Measurements from ENCODE around the gene COL18A1. TPM values are rescaled to one million over a fixed set of nuclear protein-coding genes. Genes with fewer than 3 reads are reported as not detected.
"Not testable (repeated sequence)": the region's sequence is repeated elsewhere in the genome, so short reads cannot be mapped to it uniquely, and the experiment has no call there.

The COL18A1 gene
- total and polyA plus RNA-seq, 2 donors (not counting 1 experiment from before 2014, with no cell fraction given): 15.6 to 24.7 TPM

DNA sequence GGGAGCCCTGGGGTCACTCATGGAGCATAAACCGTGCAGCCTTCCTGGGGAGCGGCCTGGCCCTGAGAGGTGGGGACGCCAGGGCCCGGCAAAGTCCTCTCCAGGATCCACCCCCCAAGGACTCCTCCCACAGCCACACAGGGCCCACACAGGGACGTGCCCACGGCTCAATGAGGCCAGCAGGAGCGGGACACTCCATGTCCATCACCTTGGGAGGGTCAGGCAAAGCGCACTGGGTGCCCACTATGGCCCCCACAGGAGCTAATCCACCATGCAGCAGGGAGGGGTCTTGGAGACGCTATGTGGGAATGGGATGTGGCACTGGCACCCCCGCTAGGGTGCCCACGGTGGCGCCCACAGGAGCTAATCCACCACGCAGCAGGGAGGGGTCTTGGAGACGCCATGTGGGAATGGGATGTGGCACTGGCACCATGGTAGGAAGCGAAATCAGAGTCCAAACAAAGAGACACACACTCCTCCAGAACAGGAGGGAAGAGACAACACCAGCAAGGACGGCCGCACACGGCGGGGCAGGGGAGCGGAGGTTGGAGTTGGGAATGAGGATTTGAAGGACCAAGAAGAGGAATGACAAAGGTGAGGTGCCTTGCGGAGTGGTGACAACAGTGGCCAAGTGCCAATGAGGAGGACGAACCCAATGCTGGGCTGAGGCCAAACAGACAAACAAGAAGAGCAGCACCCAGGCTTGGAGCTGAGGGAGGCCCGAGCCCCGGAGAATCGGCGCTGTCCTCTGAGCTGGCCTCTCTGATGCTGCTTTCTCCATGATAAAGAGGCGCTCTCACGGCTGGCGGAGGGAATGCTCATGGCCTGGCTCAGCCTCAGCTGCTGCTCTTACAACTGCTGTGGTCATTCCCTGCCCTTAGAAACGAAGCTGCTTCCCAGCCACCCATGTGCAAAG, 155.4 kb downstream of the COL18A1 start:
- ChIA-PET CTCF (no interaction called here), POLR2A (interaction anchor here (0.7 to 0.9 kb wide), 2 partner anchors 77 to 92 kb away, joined by 4 to 6 read pairs; no protein-coding TSS in a partner anchor)
- Histone ChIP-seq H3K27me3 (replicated peaks in 1 of 4; ENCODE audit: control extremely low read depth in 1 of 4, control insufficient read depth in 3 of 4, insufficient read depth in 4 of 4, low read length in 3 of 4) (no peaks in the 10 kb centered on the region), H3K9ac (ENCODE audit: low read length) (no peak overlapping the region), H3K4me2 (replicated peaks; ENCODE audit: low read depth, low read length, poor library complexity, severe bottlenecking) (no peak overlapping the region), H3K36me3 (replicated peaks in 1 of 2; ENCODE audit: control extremely low read depth in 1 of 2, control insufficient read depth in 1 of 2, extremely low read depth in 1 of 2, insufficient read depth in 2 of 2, low read length in 1 of 2) (no peaks in the 10 kb centered on the region), H3K4me3 (ENCODE audit: control extremely low read depth in 1 of 5, extremely low read depth in 1 of 5, insufficient read depth in 1 of 5, low read depth in 2 of 5, low read length in 4 of 5) (no peak overlapping the region), H3K79me2 (ENCODE audit: control insufficient read depth, insufficient read depth, low read length) (no peaks in the 10 kb centered on the region), H2AFZ (ENCODE audit: insufficient read depth, low read depth, low read length, poor library complexity, severe bottlenecking) (no peak overlapping the region), H3K9me3 (ENCODE audit: control extremely low read depth in 1 of 3, control insufficient read depth in 2 of 3, insufficient read depth in 1 of 3, low read length in 2 of 3) (no peaks in the 10 kb centered on the region), H4K20me1 (ENCODE audit: control insufficient read depth, insufficient read depth, low read length, poor library complexity, severe bottlenecking) (no peaks in the 10 kb centered on the region), H3K4me1 (ENCODE audit: control insufficient read depth in 2 of 2, insufficient read depth in 2 of 2, low read length in 2 of 2) (peaks cover 0 to 14% of the 10 kb centered on the region in 2 donors), H3K27ac (ENCODE audit: low read length in 2 of 2) (no peak overlapping the region)
- H3K4me1 Mint-ChIP-seq: peaks cover 7% of the 10 kb centered on the region
- H3K9me3 Mint-ChIP-seq (ENCODE audit: insufficient read depth): peaks cover 5% of the 10 kb centered on the region
- intact Hi-C loops (cut with micrococcal nuclease): no loop called here
- H3K27ac Mint-ChIP-seq: no peak overlapping the region
- H3K4me3 Mint-ChIP-seq: no peak overlapping the region
- DNase-seq (no peak), ATAC-seq (ENCODE audit: low read depth) (no peak)
- 92% methylated on average over 26 of the region's 30 CpGs for WGBS (ENCODE audit: insufficient coverage)
- TF ChIP-seq, protein P1, sequence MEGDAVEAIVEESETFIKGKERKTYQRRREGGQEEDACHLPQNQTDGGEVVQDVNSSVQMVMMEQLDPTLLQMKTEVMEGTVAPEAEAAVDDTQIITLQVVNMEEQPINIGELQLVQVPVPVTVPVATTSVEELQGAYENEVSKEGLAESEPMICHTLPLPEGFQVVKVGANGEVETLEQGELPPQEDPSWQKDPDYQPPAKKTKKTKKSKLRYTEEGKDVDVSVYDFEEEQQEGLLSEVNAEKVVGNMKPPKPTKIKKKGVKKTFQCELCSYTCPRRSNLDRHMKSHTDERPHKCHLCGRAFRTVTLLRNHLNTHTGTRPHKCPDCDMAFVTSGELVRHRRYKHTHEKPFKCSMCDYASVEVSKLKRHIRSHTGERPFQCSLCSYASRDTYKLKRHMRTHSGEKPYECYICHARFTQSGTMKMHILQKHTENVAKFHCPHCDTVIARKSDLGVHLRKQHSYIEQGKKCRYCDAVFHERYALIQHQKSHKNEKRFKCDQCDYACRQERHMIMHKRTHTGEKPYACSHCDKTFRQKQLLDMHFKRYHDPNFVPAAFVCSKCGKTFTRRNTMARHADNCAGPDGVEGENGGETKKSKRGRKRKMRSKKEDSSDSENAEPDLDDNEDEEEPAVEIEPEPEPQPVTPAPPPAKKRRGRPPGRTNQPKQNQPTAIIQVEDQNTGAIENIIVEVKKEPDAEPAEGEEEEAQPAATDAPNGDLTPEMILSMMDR (IDR thresholded peaks at IDR 0.05): no peak
- TF ChIP-seq EZH2 (IDR thresholded peaks at IDR 0.05; ENCODE audit: borderline replicate concordance, insufficient read depth, low read depth, low read length, poor library complexity, severe bottlenecking): no peak
- peaks cover 11% of the 10 kb centered on the region for H3K27me3 Mint-ChIP-seq

DNA sequence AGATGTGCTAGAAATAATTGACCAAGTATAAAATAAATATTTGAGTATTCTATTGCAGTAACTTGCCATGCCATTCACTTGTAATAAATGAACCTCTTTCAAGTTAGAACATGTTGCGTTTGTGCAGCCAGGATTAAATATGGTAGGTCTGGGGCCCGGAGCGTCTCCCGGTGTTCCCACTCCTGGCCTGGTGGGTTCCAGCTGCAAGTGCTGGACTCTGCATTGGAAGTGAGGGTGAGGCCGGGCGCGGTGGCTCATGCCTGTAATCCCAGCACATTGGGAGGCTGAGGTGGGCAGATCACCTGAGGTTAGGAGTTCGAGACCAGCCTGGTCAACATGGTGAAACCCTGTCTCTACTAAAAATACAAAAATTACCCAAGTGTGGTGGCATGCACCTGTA, 156.3 kb downstream of the COL18A1 start:
- H4K20me1 ChIP-seq (ENCODE audit: control insufficient read depth, insufficient read depth, low read length, poor library complexity, severe bottlenecking); H3K27ac ChIP-seq (ENCODE audit: low read length in 2 of 2); H3K4me2 ChIP-seq (replicated peaks; ENCODE audit: low read depth, low read length, poor library complexity, severe bottlenecking); CTCF ChIA-PET; H3K9me3 ChIP-seq (ENCODE audit: control extremely low read depth in 1 of 3, control insufficient read depth in 2 of 3, insufficient read depth in 1 of 3, low read length in 2 of 3); ATAC-seq (ENCODE audit: low read depth); H3K4me3 ChIP-seq (ENCODE audit: control extremely low read depth in 1 of 5, extremely low read depth in 1 of 5, insufficient read depth in 1 of 5, low read depth in 2 of 5, low read length in 4 of 5); H2AFZ ChIP-seq (ENCODE audit: insufficient read depth, low read depth, low read length, poor library complexity, severe bottlenecking); POLR2A ChIA-PET; H3K79me2 ChIP-seq (ENCODE audit: control insufficient read depth, insufficient read depth, low read length); DNase-seq; H3K9ac ChIP-seq (ENCODE audit: low read length); intact Hi-C loops (cut with micrococcal nuclease); H3K36me3 ChIP-seq (replicated peaks in 1 of 2; ENCODE audit: control extremely low read depth in 1 of 2, control insufficient read depth in 1 of 2, extremely low read depth in 1 of 2, insufficient read depth in 2 of 2, low read length in 1 of 2); H3K27ac Mint-ChIP-seq; H3K27me3 ChIP-seq (replicated peaks in 1 of 4; ENCODE audit: control extremely low read depth in 1 of 4, control insufficient read depth in 3 of 4, insufficient read depth in 4 of 4, low read length in 3 of 4); H3K9me3 Mint-ChIP-seq (ENCODE audit: insufficient read depth); H3K4me1 Mint-ChIP-seq; H3K4me3 Mint-ChIP-seq; H3K4me1 ChIP-seq (ENCODE audit: control insufficient read depth in 2 of 2, insufficient read depth in 2 of 2, low read length in 2 of 2): not testable (repeated sequence)
- peaks cover 11% of the 10 kb centered on the region for H3K27me3 Mint-ChIP-seq
- 89% methylated on average over 5 of the region's 8 CpGs for WGBS (ENCODE audit: insufficient coverage)
